HG02678 (cell line): ENCODE results near the gene RPL21.

Experiments
- ATAC-seq: cut with Tn5 transposase; IDR thresholded peaks from one replicate; pipeline ENCODE4 v1.9.1; 2021; ENCODE audit warnings: mild to moderate bottlenecking, moderate library complexity; ENCODE audit not compliant: unreplicated experiment

RPL21 gene

DNA sequence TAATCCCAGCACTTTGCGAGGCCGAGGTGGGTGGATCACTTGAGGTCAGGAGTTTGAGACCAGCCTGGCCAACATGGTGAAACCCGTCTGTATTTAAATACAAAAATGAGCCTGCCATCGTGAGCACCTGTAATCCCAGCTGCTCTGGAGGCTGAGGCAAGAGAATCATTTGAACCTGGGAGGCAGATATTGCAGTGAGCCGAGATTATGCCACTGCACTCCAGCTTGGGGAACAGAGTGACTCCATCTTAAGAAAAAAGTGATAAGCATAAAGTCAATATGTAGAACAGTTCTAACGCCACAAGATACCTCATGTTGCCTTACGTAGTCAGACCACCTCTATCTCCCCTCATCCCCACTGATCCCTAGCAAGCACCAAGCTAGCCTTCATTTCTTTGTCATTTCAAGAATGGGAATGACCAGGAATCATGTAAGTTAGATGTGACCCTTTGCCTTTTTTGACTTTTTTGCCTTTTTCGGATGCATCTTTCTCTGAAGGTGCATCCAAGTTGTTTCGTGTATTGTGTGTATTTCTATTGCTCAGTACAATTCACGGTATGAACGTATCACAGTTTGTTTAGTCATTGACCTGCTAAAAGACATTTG lies 6.4 kb downstream of the RPL21 start:
- no peak for ATAC-seq

- no peak for ATAC-seq
Measured at GRCh38 chr13:27258637-27259386, 7.5 kb downstream of the RPL21 start.

GRCh38 chr13:27259831-27260230 lies 8.5 kb downstream of the RPL21 start:
- no peak for ATAC-seq

DNA sequence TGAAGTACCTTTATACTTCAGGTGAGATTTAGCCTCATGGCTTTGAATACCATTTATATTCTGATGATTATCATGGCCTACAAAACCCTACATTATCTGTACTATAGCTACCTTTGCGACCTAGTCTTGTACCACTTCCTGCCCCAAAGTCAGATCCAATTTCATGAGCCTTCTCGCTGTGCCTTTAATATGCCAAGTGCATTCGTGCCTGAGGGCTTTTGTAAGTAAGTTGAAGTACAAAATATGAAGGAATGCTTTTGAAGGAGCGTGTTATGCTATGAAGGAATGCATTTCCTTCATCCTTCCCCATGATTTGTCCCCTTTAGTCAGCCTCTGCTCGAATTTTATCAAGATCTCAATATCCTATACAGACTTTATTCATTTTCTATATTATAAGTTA lies 10.0 kb downstream of the RPL21 start:
- ATAC-seq, result no peak

- ATAC-seq, result no peak
Measured at GRCh38 chr13:27263438-27263837, 12.1 kb downstream of the RPL21 start.

DNA sequence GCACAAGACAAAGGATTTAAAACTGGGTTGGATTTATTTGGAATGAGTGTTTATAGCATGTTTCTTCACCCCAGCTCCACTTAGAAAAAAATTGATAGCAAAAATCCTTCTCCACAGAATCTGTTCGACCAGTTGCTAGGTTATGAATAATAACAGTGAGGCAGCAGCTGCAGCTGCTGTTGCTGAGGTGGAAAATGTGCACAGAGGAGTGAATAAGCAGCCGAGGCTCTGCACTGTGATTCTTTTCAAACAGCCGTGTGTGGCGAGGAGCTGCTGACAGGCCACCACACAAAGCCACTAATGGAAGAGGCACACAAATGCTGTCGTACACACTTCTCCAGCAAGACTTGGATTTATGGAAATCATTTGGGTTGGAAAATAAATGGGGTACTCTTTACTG lies 12.8 kb downstream of the RPL21 start:
- ATAC-seq, result no peak

- ATAC-seq, result no peak
Measured at GRCh38 chr13:27264648-27265047, 13.3 kb downstream of the RPL21 start.

GRCh38 chr13:27266917-27267316 lies 15.6 kb downstream of the RPL21 start:
- no peak for ATAC-seq

- no peak for ATAC-seq
Measured at GRCh38 chr13:27267596-27267995, 16.2 kb downstream of the RPL21 start.

GRCh38 chr13:27269114-27269665 lies 17.8 kb downstream of the RPL21 start:
- ATAC-seq, result no peak

- ATAC-seq, result peak; percentile 88
Measured at GRCh38 chr13:27270594-27271520, 19.5 kb downstream of the RPL21 start, which contains the start of gene RASL11A. Gene RASL11A (plus strand): TSS chr13:27270830. CDS start chr13:27270945, 115 bp downstream.

- no peak for ATAC-seq
Measured at GRCh38 chr13:27271570-27272096, 20.3 kb downstream of the RPL21 start.

DNA sequence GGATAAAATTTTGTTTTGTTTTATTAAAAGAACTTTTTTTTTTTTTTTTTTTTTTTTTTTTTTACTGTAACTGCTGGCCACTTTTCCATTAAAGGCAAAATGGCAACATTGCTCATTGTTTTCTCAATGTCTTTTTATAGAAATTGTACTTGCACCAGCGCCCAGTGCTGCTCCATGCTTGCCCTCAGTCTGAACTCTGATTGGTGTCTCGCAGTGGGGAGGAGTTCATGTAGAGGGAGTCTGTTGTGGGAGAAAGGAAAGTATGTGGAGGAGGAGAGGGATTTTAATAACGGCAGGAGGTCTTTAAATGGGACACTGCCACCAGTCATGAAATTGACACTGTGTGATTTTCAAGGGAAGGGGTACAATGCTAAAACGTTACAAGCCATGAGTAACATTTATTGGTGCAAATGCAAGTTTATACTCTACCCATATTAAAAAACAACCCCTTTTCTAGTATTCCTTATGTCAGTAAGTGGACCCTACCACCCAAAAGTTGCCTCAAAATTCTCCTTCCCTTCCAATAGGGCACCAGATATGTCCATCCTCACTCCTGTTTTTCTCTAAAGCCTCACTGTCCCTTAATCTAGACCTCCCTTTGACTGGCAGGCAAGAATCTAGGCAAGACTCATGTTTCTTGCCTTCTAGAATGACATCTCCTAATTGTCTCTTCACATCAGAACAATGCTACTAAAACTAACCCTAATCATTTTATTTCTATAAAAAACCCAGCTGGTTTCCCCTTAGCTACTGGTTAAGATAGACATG lies 22.5 kb downstream of the RPL21 start:
- no peak for ATAC-seq

- ATAC-seq, result no peak
Measured at GRCh38 chr13:27274631-27275030, 23.3 kb downstream of the RPL21 start.

- ATAC-seq, result no peak
Measured at GRCh38 chr13:27276188-27276587, 24.8 kb downstream of the RPL21 start.

DNA sequence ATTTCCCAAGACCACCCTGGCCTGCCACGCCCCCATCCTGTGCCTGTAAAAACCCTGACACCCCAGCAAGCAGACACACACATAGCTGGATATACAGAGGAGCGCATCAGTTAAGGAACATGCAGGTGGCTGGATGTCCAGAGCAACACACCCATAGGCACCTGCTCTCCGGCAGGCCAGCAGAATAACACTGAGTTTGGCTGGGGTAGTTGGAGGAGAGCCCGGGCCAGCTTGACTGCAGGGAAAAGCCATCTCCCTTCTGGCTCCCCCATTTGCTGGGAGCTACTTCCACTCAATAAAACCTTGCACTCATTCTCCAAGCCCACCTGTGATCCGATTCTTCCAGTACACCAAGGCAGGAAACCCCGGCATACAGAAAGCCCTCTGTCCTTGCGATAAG lies 28.1 kb downstream of the RPL21 start:
- ATAC-seq, result no peak

DNA sequence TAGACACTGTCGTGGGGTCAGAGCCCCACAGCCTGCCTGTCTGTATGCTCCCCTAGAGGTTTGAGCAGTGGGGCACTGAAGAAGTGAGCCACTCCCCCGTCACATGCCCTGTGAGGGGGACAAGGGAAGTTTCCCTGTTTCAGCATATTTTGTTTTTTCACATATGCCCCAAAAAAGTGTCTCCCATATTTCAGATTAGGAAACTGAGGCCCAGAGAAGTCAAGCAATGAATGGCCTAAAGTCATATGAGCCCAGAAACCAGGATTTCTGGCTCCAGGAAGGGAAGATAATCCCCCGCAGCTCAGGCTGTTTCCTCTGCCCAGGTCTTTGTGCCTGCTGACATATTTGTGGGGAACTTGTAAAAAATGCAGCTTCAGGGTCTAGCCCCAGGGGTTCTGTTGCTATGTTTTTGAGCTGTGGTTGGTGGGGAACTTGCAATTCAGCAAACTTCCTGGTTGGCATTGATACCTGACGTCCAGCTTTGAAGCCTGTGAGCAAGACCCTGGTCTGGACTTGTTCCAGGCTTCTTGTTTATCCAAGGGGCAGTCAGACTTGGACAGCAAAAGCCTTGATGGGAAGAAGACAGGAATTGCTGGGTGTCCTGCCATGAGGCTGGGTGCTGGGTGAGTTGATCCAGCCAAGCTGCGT lies 28.8 kb downstream of the RPL21 start:
- ATAC-seq, result no peak

- no peak for ATAC-seq
Measured at GRCh38 chr13:27280841-27281240, 29.5 kb downstream of the RPL21 start.

DNA sequence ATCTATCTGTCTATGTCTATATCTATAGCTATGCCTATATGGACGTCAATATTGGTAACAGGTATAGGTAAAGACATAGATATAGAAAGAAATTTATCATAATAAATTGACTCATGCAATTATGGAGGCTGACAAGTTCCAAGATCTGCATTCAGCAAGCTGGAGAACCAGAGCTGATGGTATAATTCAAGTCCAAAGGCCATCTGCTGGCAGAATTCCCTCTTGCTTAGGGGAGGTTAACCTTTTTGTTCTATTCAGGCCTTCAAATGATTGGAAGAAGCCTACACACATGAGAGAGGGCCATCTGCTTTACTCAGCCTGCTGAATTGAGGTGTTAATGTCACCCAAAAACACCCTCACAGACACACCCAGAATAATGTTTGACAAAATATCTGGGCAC lies 30.1 kb downstream of the RPL21 start:
- ATAC-seq, result no peak
